H9 (cell line): ENCODE measurements around the gene LMTK3. TPM values are rescaled to one million over a fixed set of nuclear protein-coding genes. Genes with fewer than 3 reads are reported as not detected.

Experiments used
- DNase-seq: peaks from one replicate; pipeline ENCODE4 v3.0.0-alpha.2; 2017
- H2AFZ ChIP-seq: one replicate; pipeline ENCODE4 v1.6.1; 2013; ENCODE audit warnings: mild to moderate bottlenecking, low read length, control low read depth, moderate library complexity
- H2AK5ac ChIP-seq: 2 replicates; pipeline ENCODE4 v1.6.1; 2013; ENCODE audit warnings: low read length, control low read depth, mixed read lengths; ENCODE audit not compliant: insufficient read length
- H2BK120ac ChIP-seq: one replicate; pipeline ENCODE4 v1.6.1; 2013; ENCODE audit warnings: low read depth, mild to moderate bottlenecking, low read length, control low read depth, inconsistent platforms; ENCODE audit not compliant: poor library complexity, severe bottlenecking
- H2BK12ac ChIP-seq: 2 replicates; pipeline ENCODE4 v1.6.1; 2013; ENCODE audit warnings: low read length, control low read depth, mixed read lengths, low read depth; ENCODE audit not compliant: insufficient read length
- H2BK15ac ChIP-seq: 2 replicates; pipeline ENCODE4 v1.6.1; 2013; ENCODE audit warnings: low read depth, low read length, control low read depth
- H2BK20ac ChIP-seq: one replicate; pipeline ENCODE4 v1.6.1; 2013; ENCODE audit warnings: low read depth, mild to moderate bottlenecking, low read length, control low read depth, inconsistent platforms; ENCODE audit not compliant: poor library complexity, severe bottlenecking
- H2BK5ac ChIP-seq: 2 replicates; pipeline ENCODE4 v1.6.1; 2013; ENCODE audit warnings: low read length, control low read depth, mixed read lengths; ENCODE audit not compliant: insufficient read length
- H3K14ac ChIP-seq: 2 replicates; pipeline ENCODE4 v1.6.1; 2013; ENCODE audit warnings: low read length, control low read depth; ENCODE audit not compliant: insufficient read depth
- H3K18ac ChIP-seq: 2 replicates; pipeline ENCODE4 v1.6.1; 2013; ENCODE audit warnings: low read depth, mild to moderate bottlenecking, mixed read lengths, low read length, control low read depth; ENCODE audit not compliant: insufficient read length
- H3K23ac ChIP-seq: 2 replicates; pipeline ENCODE4 v1.6.1; 2013; ENCODE audit warnings: low read length, control low read depth, mixed read lengths, low read depth; ENCODE audit not compliant: insufficient read length
- H3K23me2 ChIP-seq: 2 replicates; pipeline ENCODE4 v1.6.1; 2013; ENCODE audit warnings: low read depth, mild to moderate bottlenecking, mixed read lengths, low read length, control low read depth; ENCODE audit not compliant: insufficient read length, poor library complexity, severe bottlenecking
- H3K27ac ChIP-seq: 2 replicates; pipeline ENCODE4 v1.5.1; 2013; ENCODE audit warnings: low read length, control low read depth, mixed read lengths, low read depth; ENCODE audit not compliant: insufficient read length
- H3K27me3 ChIP-seq: 2 replicates; pipeline ENCODE4 v1.6.1; 2013; ENCODE audit warnings: low read length, control low read depth, inconsistent platforms; ENCODE audit not compliant: insufficient read depth
- H3K4ac ChIP-seq: 2 replicates; pipeline ENCODE4 v1.6.1; 2013; ENCODE audit warnings: low read depth, mild to moderate bottlenecking, control low read depth, inconsistent platforms, low read length, moderate library complexity
- H3K4me1 ChIP-seq: 2 replicates; pipeline ENCODE4 v1.6.1; 2013; ENCODE audit warnings: low read length, control low read depth, inconsistent platforms; ENCODE audit not compliant: insufficient read depth
- H3K4me2 ChIP-seq: 2 replicates; pipeline ENCODE4 v1.6.1; 2013; ENCODE audit warnings: low read length, control low read depth, mixed read lengths; ENCODE audit not compliant: insufficient read length, insufficient read depth
- H3K56ac ChIP-seq: 2 replicates; pipeline ENCODE4 v1.6.1; 2013; ENCODE audit warnings: low read depth, mild to moderate bottlenecking, mixed read lengths, low read length, control low read depth; ENCODE audit not compliant: insufficient read length
- H3K79me1 ChIP-seq: 2 replicates; pipeline ENCODE4 v1.6.1; 2013; ENCODE audit warnings: low read depth, mild to moderate bottlenecking, moderate library complexity, low read length, control low read depth, inconsistent platforms; ENCODE audit not compliant: insufficient read depth, poor library complexity, severe bottlenecking
- H3K79me2 ChIP-seq: 2 replicates; pipeline ENCODE4 v1.6.1; 2013; ENCODE audit warnings: low read length, control low read depth, inconsistent platforms; ENCODE audit not compliant: insufficient read depth
- H3K9ac ChIP-seq: 2 replicates; pipeline ENCODE4 v1.6.1; 2013; ENCODE audit warnings: low read length, control low read depth, mixed read lengths; ENCODE audit not compliant: insufficient read length; ENCODE audit errors: extremely low read depth
- H3K9me3 ChIP-seq: one replicate; pipeline ENCODE4 v1.6.1; 2013; ENCODE audit warnings: low read depth, low read length, inconsistent platforms; ENCODE audit not compliant: control insufficient read depth
- H3T11ph ChIP-seq: one replicate; pipeline ENCODE4 v1.6.1; 2013; ENCODE audit warnings: mild to moderate bottlenecking, low read length, control low read depth, inconsistent platforms
- H4K20me1 ChIP-seq: one replicate; pipeline ENCODE4 v1.6.1; 2013; ENCODE audit not compliant: control insufficient read depth, insufficient read length, insufficient read depth
- H4K5ac ChIP-seq: 2 replicates; pipeline ENCODE4 v1.6.1; 2013; ENCODE audit warnings: low read depth, mild to moderate bottlenecking, mixed read lengths, low read length, control low read depth; ENCODE audit not compliant: insufficient read length
- H4K8ac ChIP-seq: replicated peaks from 2 replicates; pipeline ENCODE4 v1.6.1; 2013; ENCODE audit warnings: low read length, control low read depth, mixed read lengths, low read depth; ENCODE audit not compliant: insufficient read length
- H4K91ac ChIP-seq: 2 replicates; pipeline ENCODE4 v1.6.1; 2013; ENCODE audit warnings: low read depth, mild to moderate bottlenecking, moderate library complexity, mixed read lengths, low read length, control low read depth; ENCODE audit not compliant: insufficient read length
- H3K27ac Mint-ChIP-seq, 3 experiments: 2 replicates in 2 of 3; 3 replicates in 1 of 3; pipeline ENCODE4 v1.8.0; 2020 to 2021; ENCODE audit warnings: mixed read lengths in 3 of 3, mild to moderate bottlenecking in 1 of 3, moderate library complexity in 1 of 3
- H3K27me3 Mint-ChIP-seq: 2 replicates; pipeline ENCODE4 v1.8.0; 2021; ENCODE audit warnings: low read depth, mild to moderate bottlenecking, moderate library complexity, mixed read lengths
- H3K36me3 Mint-ChIP-seq, 3 experiments: 2 replicates in 2 of 3; 3 replicates in 1 of 3; pipeline ENCODE4 v1.8.0; 2020 to 2021; ENCODE audit warnings: low read depth in 3 of 3, mixed read lengths in 3 of 3; ENCODE audit not compliant: insufficient read depth in 1 of 3
- H3K4me1 Mint-ChIP-seq, 2 experiments: 2 replicates each; pipeline ENCODE4 v1.8.0; 2020; ENCODE audit warnings: mixed read lengths in 2 of 2
- H3K4me3 Mint-ChIP-seq, 2 experiments: 2 replicates in 1 of 2; 3 replicates in 1 of 2; pipeline ENCODE4 v1.8.0; 2020 to 2021; ENCODE audit warnings: mild to moderate bottlenecking in 2 of 2, mixed read lengths in 2 of 2, moderate library complexity in 1 of 2
- H3K9me3 Mint-ChIP-seq, 2 experiments: 2 replicates in 1 of 2; 3 replicates in 1 of 2; pipeline ENCODE4 v1.8.0; 2020; ENCODE audit warnings: mild to moderate bottlenecking in 2 of 2, mixed read lengths in 2 of 2, moderate library complexity in 1 of 2
- WGBS: extraction: QIAGEN DNeasy Blood & Tissue Kit; methylation state at CpG from one replicate; pipeline ENCODE4 v1.1.7; 2013; ENCODE audit warnings: missing lambda C conversion rate, low lambda C conversion rate, mixed read lengths; ENCODE audit not compliant: insufficient read length; ENCODE audit errors: extremely low coverage; 5-methylcytosine and 5-hydroxymethylcytosine counted together
- total RNA-seq: library from RNA; stranded (reverse); gene quantifications from 2 replicates; pipeline ENCODE4 v1.2.1, GENCODE V29; 2021
- TF ChIP-seq, protein P1 (sequence below): fragments of 200-600 bp; sonication (generic); conservative IDR thresholded peaks from 3 replicates; pipeline ENCODE4 v1.8.0; 2021; ENCODE audit warnings: antibody characterized with exemption, mild to moderate bottlenecking

LMTK3 gene
- total RNA-seq, 1 experiment from 2014 or later = 14.4 TPM

- TF ChIP-seq, protein P1, sequence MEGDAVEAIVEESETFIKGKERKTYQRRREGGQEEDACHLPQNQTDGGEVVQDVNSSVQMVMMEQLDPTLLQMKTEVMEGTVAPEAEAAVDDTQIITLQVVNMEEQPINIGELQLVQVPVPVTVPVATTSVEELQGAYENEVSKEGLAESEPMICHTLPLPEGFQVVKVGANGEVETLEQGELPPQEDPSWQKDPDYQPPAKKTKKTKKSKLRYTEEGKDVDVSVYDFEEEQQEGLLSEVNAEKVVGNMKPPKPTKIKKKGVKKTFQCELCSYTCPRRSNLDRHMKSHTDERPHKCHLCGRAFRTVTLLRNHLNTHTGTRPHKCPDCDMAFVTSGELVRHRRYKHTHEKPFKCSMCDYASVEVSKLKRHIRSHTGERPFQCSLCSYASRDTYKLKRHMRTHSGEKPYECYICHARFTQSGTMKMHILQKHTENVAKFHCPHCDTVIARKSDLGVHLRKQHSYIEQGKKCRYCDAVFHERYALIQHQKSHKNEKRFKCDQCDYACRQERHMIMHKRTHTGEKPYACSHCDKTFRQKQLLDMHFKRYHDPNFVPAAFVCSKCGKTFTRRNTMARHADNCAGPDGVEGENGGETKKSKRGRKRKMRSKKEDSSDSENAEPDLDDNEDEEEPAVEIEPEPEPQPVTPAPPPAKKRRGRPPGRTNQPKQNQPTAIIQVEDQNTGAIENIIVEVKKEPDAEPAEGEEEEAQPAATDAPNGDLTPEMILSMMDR = no peak
- Histone ChIP-seq H3K56ac (no peak overlapping the region), H2AFZ (no peak overlapping the region), H3T11ph (no peak overlapping the region), H3K4ac (no peak overlapping the region), H2BK120ac (no peak overlapping the region), H2BK5ac (no peak overlapping the region), H4K20me1 (no peaks in the 10 kb centered on the region), H3K23me2 (no peaks in the 10 kb centered on the region), H2BK12ac (no peak overlapping the region), H2AK5ac (no peak overlapping the region), H2BK20ac (no peak overlapping the region), H4K8ac (no peak overlapping the region), H4K91ac (no peak overlapping the region), H3K18ac (no peak overlapping the region), H3K14ac (no peak overlapping the region), H3K9me3 (no peaks in the 10 kb centered on the region), H3K79me1 (peaks cover 2% of the 10 kb centered on the region), H3K27ac (no peak overlapping the region), H3K4me2 (peak overlapping the region; percentile 52), H3K23ac (no peak overlapping the region), H3K4me1 (no peaks in the 10 kb centered on the region), H2BK15ac (no peak overlapping the region), H3K9ac (peak overlapping the region; percentile 40), H3K27me3 (no peaks in the 10 kb centered on the region), H3K79me2 (no peaks in the 10 kb centered on the region; the same call in 1 of the 2 replicates), H4K5ac (no peak overlapping the region)
- H3K4me1 Mint-ChIP-seq = peaks cover 6 to 16% of the 10 kb centered on the region in 2 experiments
- peak overlapping the region; percentile 40 to 73 (median 55); a peak in 3 of 7 replicates for H3K27ac Mint-ChIP-seq
- WGBS = no CpG with 5 or more reads among the region's 20 CpGs
- H3K9me3 Mint-ChIP-seq = no peaks in the 10 kb centered on the region; a peak in 2 of 5 replicates
- peaks cover 2% of the 10 kb centered on the region for H3K27me3 Mint-ChIP-seq
- DNase-seq = peak; percentile 55
- H3K4me3 Mint-ChIP-seq = peak overlapping the region; percentile 84 to 95
- H3K36me3 Mint-ChIP-seq = peaks cover 38 to 52% (median 51%) of the 10 kb centered on the region in 3 experiments
Measured at GRCh38 chr19:48469934-48470680, 41.5 kb downstream of the LMTK3 start.
